Measurements from ENCODE around the gene APLP2. TPM values are rescaled to one million over a fixed set of nuclear protein-coding genes. Genes with fewer than 3 reads are reported as not detected.

Gene APLP2
- total RNA-seq, 1 experiment from 2014 or later = 447 TPM

- no peaks in the 10 kb centered on the region for H3K9me3 Mint-ChIP-seq (ENCODE audit: low read depth, unreplicated experiment)
- peak overlapping the region; percentile 76 for H3K27ac Mint-ChIP-seq (ENCODE audit: unreplicated experiment)
- TF ChIP-seq, protein P1, sequence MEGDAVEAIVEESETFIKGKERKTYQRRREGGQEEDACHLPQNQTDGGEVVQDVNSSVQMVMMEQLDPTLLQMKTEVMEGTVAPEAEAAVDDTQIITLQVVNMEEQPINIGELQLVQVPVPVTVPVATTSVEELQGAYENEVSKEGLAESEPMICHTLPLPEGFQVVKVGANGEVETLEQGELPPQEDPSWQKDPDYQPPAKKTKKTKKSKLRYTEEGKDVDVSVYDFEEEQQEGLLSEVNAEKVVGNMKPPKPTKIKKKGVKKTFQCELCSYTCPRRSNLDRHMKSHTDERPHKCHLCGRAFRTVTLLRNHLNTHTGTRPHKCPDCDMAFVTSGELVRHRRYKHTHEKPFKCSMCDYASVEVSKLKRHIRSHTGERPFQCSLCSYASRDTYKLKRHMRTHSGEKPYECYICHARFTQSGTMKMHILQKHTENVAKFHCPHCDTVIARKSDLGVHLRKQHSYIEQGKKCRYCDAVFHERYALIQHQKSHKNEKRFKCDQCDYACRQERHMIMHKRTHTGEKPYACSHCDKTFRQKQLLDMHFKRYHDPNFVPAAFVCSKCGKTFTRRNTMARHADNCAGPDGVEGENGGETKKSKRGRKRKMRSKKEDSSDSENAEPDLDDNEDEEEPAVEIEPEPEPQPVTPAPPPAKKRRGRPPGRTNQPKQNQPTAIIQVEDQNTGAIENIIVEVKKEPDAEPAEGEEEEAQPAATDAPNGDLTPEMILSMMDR (IDR thresholded peaks at IDR 0.05; ENCODE audit: unreplicated experiment) = no peak
- intact Hi-C loops (cut with micrococcal nuclease; ENCODE audit: unreplicated experiment) = loop anchor here (5.0 kb wide), 2 partner anchors 52 to 122 kb away; partner anchors contain the start of gene PRDM10
- peaks cover 36% of the 10 kb centered on the region for H3K36me3 Mint-ChIP-seq (ENCODE audit: insufficient read depth, unreplicated experiment)
- BruUV-seq (replicated peaks) = no TSS peak
- H3K4me1 Mint-ChIP-seq (ENCODE audit: low read depth, unreplicated experiment) = peaks cover 43% of the 10 kb centered on the region
- H3K27me3 Mint-ChIP-seq (ENCODE audit: unreplicated experiment) = no peaks in the 10 kb centered on the region
- CTCF ChIA-PET = interaction anchor here (0.6 to 1.8 kb wide), 8 partner anchors 8 to 201 kb away, joined by 4 to 16 read pairs (median 6); partner anchors contain the start of gene PRDM10
- DNase-seq = peak; percentile 72
- peak overlapping the region; percentile 34 for H3K4me3 Mint-ChIP-seq (ENCODE audit: low read depth, unreplicated experiment)
These were observed 54.4 kb downstream of the APLP2 start for GRCh38 chr11:130124096-130124495.

DNA sequence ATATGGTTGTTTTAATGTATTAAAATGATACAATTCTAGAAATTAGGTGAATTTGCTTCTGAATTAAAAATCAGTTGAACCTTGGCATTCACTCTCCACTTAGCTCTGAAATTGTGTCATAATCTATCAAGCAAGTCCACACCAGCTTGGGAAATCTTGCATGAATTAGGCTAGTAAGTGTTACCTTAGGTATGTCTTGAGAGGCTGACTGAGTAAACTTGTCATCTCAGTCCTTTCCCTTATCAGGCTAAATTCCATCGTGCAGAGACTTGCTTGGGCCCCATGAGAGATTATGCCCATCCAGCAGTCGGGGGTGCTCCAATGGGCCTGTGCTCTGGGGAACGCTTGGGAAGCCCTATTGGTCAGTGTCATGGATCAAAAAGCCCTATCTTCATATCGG, 55.9 kb downstream of the APLP2 start:
- H3K27me3 Mint-ChIP-seq (ENCODE audit: unreplicated experiment) = no peaks in the 10 kb centered on the region
- no peak overlapping the region for H3K27ac Mint-ChIP-seq (ENCODE audit: unreplicated experiment)
- CTCF ChIA-PET = no interaction called here
- DNase-seq = no peak
- TF ChIP-seq, protein P1 (IDR thresholded peaks at IDR 0.05; ENCODE audit: unreplicated experiment) = no peak
- peaks cover 28% of the 10 kb centered on the region for H3K4me1 Mint-ChIP-seq (ENCODE audit: low read depth, unreplicated experiment)
- BruUV-seq (replicated peaks) = no TSS peak
- H3K36me3 Mint-ChIP-seq (ENCODE audit: insufficient read depth, unreplicated experiment) = peaks cover 37% of the 10 kb centered on the region
- no peaks in the 10 kb centered on the region for H3K9me3 Mint-ChIP-seq (ENCODE audit: low read depth, unreplicated experiment)
- intact Hi-C loops (cut with micrococcal nuclease; ENCODE audit: unreplicated experiment) = no loop called here
- no peak overlapping the region for H3K4me3 Mint-ChIP-seq (ENCODE audit: low read depth, unreplicated experiment)

DNA sequence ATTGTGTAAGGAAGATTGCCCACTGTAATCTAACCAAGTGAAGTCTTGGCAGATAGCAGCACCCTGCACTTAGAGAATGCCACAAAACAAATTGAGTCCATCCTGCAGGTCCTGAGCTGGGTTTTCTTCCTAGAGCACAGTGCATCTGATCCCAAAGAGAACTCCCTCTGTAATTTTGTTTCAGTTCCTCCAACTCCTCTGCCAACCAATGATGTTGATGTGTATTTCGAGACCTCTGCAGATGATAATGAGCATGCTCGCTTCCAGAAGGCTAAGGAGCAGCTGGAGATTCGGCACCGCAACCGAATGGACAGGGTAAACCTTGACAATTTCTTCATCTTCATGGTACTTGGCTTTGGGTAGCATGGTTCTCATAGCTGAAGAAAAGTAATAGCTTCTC, 56.8 kb downstream of the APLP2 start:
- H3K4me3 Mint-ChIP-seq (ENCODE audit: low read depth, unreplicated experiment) = no peak overlapping the region
- no TSS peak for BruUV-seq (replicated peaks)
- TF ChIP-seq, protein P1 (IDR thresholded peaks at IDR 0.05; ENCODE audit: unreplicated experiment) = no peak
- no peaks in the 10 kb centered on the region for H3K27me3 Mint-ChIP-seq (ENCODE audit: unreplicated experiment)
- H3K9me3 Mint-ChIP-seq (ENCODE audit: low read depth, unreplicated experiment) = no peaks in the 10 kb centered on the region
- peaks cover 34% of the 10 kb centered on the region for H3K36me3 Mint-ChIP-seq (ENCODE audit: insufficient read depth, unreplicated experiment)
- no peak overlapping the region for H3K27ac Mint-ChIP-seq (ENCODE audit: unreplicated experiment)
- peaks cover 21% of the 10 kb centered on the region for H3K4me1 Mint-ChIP-seq (ENCODE audit: low read depth, unreplicated experiment)
- CTCF ChIA-PET = no interaction called here
- no peak for DNase-seq
- intact Hi-C loops (cut with micrococcal nuclease; ENCODE audit: unreplicated experiment) = no loop called here

DNA sequence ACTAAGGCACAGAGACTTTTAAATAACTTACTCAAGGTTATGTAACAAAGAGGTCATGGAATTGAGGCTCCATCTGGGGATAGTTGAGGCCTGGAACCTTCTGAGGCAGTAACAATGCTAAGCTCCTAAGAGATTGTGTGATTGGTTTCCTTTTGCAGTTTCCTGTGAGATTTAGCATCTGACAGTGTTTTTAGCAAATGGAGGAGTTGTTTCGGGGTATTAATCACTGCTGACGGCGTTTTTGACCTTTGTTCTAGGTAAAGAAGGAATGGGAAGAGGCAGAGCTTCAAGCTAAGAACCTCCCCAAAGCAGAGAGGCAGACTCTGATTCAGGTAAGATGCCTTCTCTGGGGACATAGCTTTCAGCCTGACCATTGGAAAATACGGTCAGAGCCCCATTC, 57.8 kb downstream of the APLP2 start:
- no peak for DNase-seq
- CTCF ChIA-PET = interaction anchor here (0.7 kb wide), 1 partner anchor 39 kb away, joined by 3 read pairs; no protein-coding TSS in a partner anchor
- Mint-ChIP-seq H3K27ac (ENCODE audit: unreplicated experiment) (no peak overlapping the region), H3K9me3 (ENCODE audit: low read depth, unreplicated experiment) (no peaks in the 10 kb centered on the region), H3K4me1 (ENCODE audit: low read depth, unreplicated experiment) (peaks cover 13% of the 10 kb centered on the region), H3K36me3 (ENCODE audit: insufficient read depth, unreplicated experiment) (peaks cover 25% of the 10 kb centered on the region), H3K4me3 (ENCODE audit: low read depth, unreplicated experiment) (no peak overlapping the region), H3K27me3 (ENCODE audit: unreplicated experiment) (no peaks in the 10 kb centered on the region)
- TF ChIP-seq, protein P1 (IDR thresholded peaks at IDR 0.05; ENCODE audit: unreplicated experiment) = no peak
- BruUV-seq (replicated peaks) = no TSS peak
- intact Hi-C loops (cut with micrococcal nuclease; ENCODE audit: unreplicated experiment) = no loop called here

Measured in Calu3 (cell line).